ENCODE measurements around the gene RPP30.

The RPP30 gene

GRCh38 chr10:90924552-90924951 lies 52.8 kb downstream of the RPP30 start:
- no peak overlapping the region for H3K4me2 ChIP-seq (ENCODE audit: low read depth, low read length, poor library complexity, severe bottlenecking)
- no peak overlapping the region for H2AFZ ChIP-seq (ENCODE audit: low read length)
- no peaks in the 10 kb centered on the region for H3K9me2 ChIP-seq (replicated peaks; ENCODE audit: low read depth, low read length)
- no peak overlapping the region for H3K9ac ChIP-seq (ENCODE audit: low read depth, low read length, poor library complexity, severe bottlenecking)
- no peak overlapping the region for H3K4me3 ChIP-seq (ENCODE audit: low read length, poor library complexity, severe bottlenecking)
- no peaks in the 10 kb centered on the region for H3K4me1 ChIP-seq (ENCODE audit: insufficient read depth, low read length, poor library complexity, severe bottlenecking)
- TF ChIP-seq, protein P1, sequence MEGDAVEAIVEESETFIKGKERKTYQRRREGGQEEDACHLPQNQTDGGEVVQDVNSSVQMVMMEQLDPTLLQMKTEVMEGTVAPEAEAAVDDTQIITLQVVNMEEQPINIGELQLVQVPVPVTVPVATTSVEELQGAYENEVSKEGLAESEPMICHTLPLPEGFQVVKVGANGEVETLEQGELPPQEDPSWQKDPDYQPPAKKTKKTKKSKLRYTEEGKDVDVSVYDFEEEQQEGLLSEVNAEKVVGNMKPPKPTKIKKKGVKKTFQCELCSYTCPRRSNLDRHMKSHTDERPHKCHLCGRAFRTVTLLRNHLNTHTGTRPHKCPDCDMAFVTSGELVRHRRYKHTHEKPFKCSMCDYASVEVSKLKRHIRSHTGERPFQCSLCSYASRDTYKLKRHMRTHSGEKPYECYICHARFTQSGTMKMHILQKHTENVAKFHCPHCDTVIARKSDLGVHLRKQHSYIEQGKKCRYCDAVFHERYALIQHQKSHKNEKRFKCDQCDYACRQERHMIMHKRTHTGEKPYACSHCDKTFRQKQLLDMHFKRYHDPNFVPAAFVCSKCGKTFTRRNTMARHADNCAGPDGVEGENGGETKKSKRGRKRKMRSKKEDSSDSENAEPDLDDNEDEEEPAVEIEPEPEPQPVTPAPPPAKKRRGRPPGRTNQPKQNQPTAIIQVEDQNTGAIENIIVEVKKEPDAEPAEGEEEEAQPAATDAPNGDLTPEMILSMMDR (conservative IDR thresholded peaks at IDR 0.05; ENCODE audit: low read length): no peak
- TF ChIP-seq EZH2phosphoT487 (IDR thresholded peaks at IDR 0.05; ENCODE audit: borderline replicate concordance): no peak
- H3K9me3 ChIP-seq (ENCODE audit: insufficient read depth, low read depth, low read length): no peaks in the 10 kb centered on the region
- no peaks in the 10 kb centered on the region for H4K20me1 ChIP-seq (ENCODE audit: insufficient read depth, low read length, poor library complexity, severe bottlenecking)
- no peaks in the 10 kb centered on the region for H3K36me3 ChIP-seq (ENCODE audit: insufficient read depth, low read length)
- no peaks in the 10 kb centered on the region for H3K79me2 ChIP-seq (ENCODE audit: insufficient read depth, low read length)
- no peaks in the 10 kb centered on the region for H3F3A ChIP-seq (ENCODE audit: low read depth)
- no peaks in the 10 kb centered on the region for H3K27me3 ChIP-seq (ENCODE audit: insufficient read depth, low read length, poor library complexity, severe bottlenecking)

DNA sequence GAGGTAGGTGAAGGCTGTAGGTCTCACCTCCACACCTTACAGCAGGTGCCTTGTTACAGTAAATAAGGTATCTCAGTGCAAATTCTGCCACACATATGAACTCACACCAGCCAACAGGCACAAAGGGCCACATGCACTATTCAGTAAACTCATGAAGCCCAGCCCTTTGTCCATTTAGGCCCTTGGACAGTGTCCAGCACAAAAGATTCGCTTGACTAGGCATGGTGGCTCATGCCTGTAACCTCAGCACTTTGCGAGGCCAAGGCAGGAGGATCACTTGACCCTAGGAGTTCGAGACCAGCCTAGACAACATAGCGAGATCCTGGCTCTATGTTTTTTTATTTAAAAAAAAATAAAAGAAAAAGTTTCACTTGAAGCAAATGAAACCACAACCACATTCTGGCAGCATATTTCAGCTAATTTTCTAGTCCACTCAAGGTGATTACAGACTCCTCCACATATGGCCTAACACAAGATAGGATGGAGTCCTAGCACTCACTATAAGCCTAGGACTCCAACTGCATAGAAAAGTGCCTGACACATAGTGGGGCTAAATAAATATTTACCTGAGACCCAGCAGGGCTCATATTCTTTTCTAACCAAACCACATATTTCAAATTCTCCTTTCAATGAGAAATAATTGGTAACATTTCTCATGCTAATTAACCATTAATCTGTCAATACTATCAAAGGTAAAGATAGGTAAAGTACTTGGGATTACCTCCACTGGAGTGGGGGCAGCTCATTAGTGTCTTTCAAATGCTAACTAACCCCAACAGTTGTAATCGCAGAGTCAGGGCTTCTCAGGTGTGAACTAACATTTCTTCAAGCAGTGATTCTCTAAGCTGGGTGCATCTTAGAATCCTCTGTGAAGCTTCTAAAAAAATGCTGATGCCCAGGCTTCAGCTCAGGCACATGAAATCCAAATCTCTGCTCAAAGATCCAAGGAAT lies 53.6 kb downstream of the RPP30 start:
- Histone ChIP-seq H3K27me3 (ENCODE audit: insufficient read depth, low read length, poor library complexity, severe bottlenecking) (no peaks in the 10 kb centered on the region), H3K4me3 (ENCODE audit: low read length, poor library complexity, severe bottlenecking) (no peak overlapping the region)
- no peak for TF ChIP-seq EZH2phosphoT487 (IDR thresholded peaks at IDR 0.05; ENCODE audit: borderline replicate concordance)
- TF ChIP-seq, protein P1 (conservative IDR thresholded peaks at IDR 0.05; ENCODE audit: low read length): no peak

GRCh38 chr10:90927293-90927692 lies 55.5 kb downstream of the RPP30 start:
- Histone ChIP-seq H3F3A (ENCODE audit: low read depth) (no peaks in the 10 kb centered on the region), H3K9me3 (ENCODE audit: insufficient read depth, low read depth, low read length) (no peaks in the 10 kb centered on the region), H4K20me1 (ENCODE audit: insufficient read depth, low read length, poor library complexity, severe bottlenecking) (no peaks in the 10 kb centered on the region), H3K27me3 (ENCODE audit: insufficient read depth, low read length, poor library complexity, severe bottlenecking) (no peaks in the 10 kb centered on the region), H3K79me2 (ENCODE audit: insufficient read depth, low read length) (no peaks in the 10 kb centered on the region), H3K4me2 (ENCODE audit: low read depth, low read length, poor library complexity, severe bottlenecking) (no peak overlapping the region), H3K9me2 (replicated peaks; ENCODE audit: low read depth, low read length) (no peaks in the 10 kb centered on the region), H3K4me1 (ENCODE audit: insufficient read depth, low read length, poor library complexity, severe bottlenecking) (peaks cover 13% of the 10 kb centered on the region), H3K4me3 (ENCODE audit: low read length, poor library complexity, severe bottlenecking) (no peak overlapping the region), H3K9ac (ENCODE audit: low read depth, low read length, poor library complexity, severe bottlenecking) (no peak overlapping the region), H3K36me3 (ENCODE audit: insufficient read depth, low read length) (no peaks in the 10 kb centered on the region), H2AFZ (ENCODE audit: low read length) (no peak overlapping the region)
- TF ChIP-seq, protein P1 (conservative IDR thresholded peaks at IDR 0.05; ENCODE audit: low read length): no peak
- TF ChIP-seq EZH2phosphoT487 (IDR thresholded peaks at IDR 0.05; ENCODE audit: borderline replicate concordance): no peak

More for the DNA sequence above, 53.6 kb downstream of the RPP30 start:
- no peaks in the 10 kb centered on the region for H3K9me2 ChIP-seq (replicated peaks; ENCODE audit: low read depth, low read length)
- no peaks in the 10 kb centered on the region for H4K20me1 ChIP-seq (ENCODE audit: insufficient read depth, low read length, poor library complexity, severe bottlenecking)
- no peaks in the 10 kb centered on the region for H3K9me3 ChIP-seq (ENCODE audit: insufficient read depth, low read depth, low read length)
- no peaks in the 10 kb centered on the region for H3K79me2 ChIP-seq (ENCODE audit: insufficient read depth, low read length)
- no peak overlapping the region for H3K9ac ChIP-seq (ENCODE audit: low read depth, low read length, poor library complexity, severe bottlenecking)
- no peaks in the 10 kb centered on the region for H3F3A ChIP-seq (ENCODE audit: low read depth)
- H3K36me3 ChIP-seq (ENCODE audit: insufficient read depth, low read length): no peaks in the 10 kb centered on the region
- H3K4me1 ChIP-seq (ENCODE audit: insufficient read depth, low read length, poor library complexity, severe bottlenecking): peaks cover 1% of the 10 kb centered on the region
- no peak overlapping the region for H2AFZ ChIP-seq (ENCODE audit: low read length)
- H3K4me2 ChIP-seq (ENCODE audit: low read depth, low read length, poor library complexity, severe bottlenecking): no peak overlapping the region
